ENCODE measurements around the gene NFKBIB. TPM values are rescaled to one million over a fixed set of nuclear protein-coding genes. Genes with fewer than 3 reads are reported as not detected.
"Not testable (repeated sequence)": the region's sequence is repeated elsewhere in the genome, so short reads cannot be mapped to it uniquely, and the experiment has no call there.

The NFKBIB gene
- total RNA-seq, 1 donor from 2014 or later, result 15.3 TPM

DNA sequence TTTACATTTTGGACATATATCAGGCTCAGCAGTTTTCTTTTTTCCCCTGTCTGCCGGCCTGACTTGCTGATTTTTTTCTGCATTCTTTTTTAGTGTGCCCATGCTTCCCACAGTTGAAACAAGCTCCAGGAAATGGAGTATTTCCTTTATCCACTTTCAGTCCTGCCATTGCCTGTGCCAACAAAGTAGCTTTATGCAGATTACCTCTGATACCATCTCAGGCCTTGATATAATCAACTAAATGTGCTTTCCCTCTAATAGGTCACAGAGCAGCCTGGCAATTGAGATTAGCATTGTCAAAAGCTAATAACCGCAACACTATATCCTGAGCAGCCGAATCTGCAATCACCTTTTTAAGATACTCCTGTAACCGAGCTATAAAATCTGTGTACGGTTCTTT is 40.2 kb downstream of the NFKBIB start:
- TF ChIP-seq, protein P1, sequence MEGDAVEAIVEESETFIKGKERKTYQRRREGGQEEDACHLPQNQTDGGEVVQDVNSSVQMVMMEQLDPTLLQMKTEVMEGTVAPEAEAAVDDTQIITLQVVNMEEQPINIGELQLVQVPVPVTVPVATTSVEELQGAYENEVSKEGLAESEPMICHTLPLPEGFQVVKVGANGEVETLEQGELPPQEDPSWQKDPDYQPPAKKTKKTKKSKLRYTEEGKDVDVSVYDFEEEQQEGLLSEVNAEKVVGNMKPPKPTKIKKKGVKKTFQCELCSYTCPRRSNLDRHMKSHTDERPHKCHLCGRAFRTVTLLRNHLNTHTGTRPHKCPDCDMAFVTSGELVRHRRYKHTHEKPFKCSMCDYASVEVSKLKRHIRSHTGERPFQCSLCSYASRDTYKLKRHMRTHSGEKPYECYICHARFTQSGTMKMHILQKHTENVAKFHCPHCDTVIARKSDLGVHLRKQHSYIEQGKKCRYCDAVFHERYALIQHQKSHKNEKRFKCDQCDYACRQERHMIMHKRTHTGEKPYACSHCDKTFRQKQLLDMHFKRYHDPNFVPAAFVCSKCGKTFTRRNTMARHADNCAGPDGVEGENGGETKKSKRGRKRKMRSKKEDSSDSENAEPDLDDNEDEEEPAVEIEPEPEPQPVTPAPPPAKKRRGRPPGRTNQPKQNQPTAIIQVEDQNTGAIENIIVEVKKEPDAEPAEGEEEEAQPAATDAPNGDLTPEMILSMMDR (IDR thresholded peaks at IDR 0.05), result no peak
- DNase-seq (ENCODE audit: low spot score), result no peak
- Mint-ChIP-seq H3K9me3 (ENCODE audit: low read depth) (peaks cover 8% of the 10 kb centered on the region), H3K27ac (ENCODE audit: unreplicated experiment) (no peak overlapping the region), H3K27me3 (ENCODE audit: low read depth) (no peaks in the 10 kb centered on the region), H3K4me1 (ENCODE audit: low read depth) (no peaks in the 10 kb centered on the region), H3K4me3 (ENCODE audit: unreplicated experiment) (no peak overlapping the region), H3K36me3 (ENCODE audit: low read depth) (peaks cover 13% of the 10 kb centered on the region)

DNA sequence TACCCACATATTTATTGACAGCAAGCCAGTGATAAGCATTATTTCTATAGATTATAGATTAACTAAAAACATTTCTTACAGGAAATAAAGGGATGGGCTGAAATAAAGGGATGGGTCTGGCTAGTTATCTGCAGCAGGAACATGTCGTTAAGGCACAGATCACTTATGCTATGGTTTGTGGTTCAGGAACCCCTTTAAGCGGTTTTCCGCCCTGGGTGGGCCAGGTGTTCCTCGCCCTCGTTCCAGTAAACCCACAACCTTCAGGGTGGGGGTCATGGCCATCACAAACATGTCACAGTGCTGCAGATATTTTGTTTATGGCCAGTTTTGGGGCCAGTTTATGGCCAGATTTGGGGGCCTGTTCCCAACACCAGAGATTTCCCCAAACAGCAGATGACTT is 41.7 kb downstream of the NFKBIB start:
- H3K4me3 Mint-ChIP-seq (ENCODE audit: unreplicated experiment); H3K9me3 Mint-ChIP-seq (ENCODE audit: low read depth); H3K4me1 Mint-ChIP-seq (ENCODE audit: low read depth); DNase-seq (ENCODE audit: low spot score); H3K36me3 Mint-ChIP-seq (ENCODE audit: low read depth); H3K27me3 Mint-ChIP-seq (ENCODE audit: low read depth); H3K27ac Mint-ChIP-seq (ENCODE audit: unreplicated experiment): not testable (repeated sequence)

DNA sequence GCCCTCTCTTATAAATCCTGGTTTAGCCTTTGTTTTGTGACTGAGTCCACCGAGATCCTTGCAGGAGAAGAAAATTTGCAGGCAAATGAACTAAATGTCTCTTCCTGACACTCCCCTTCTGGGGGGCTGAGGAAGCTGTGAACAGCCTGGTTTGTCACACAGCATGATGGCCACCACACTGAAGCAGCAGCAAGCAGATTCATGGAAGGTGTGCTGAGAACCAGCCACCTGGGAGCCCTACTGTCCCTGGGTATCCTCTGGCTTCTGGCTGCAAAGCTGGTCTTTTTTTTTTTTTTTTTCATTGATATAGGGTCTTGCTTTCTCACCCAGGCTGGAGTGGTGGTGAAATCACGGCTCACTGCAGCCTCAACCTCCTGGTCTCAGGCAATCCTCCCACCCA is 42.2 kb downstream of the NFKBIB start:
- no peaks in the 10 kb centered on the region for H3K27me3 Mint-ChIP-seq (ENCODE audit: low read depth)
- H3K36me3 Mint-ChIP-seq (ENCODE audit: low read depth), result peaks cover 11% of the 10 kb centered on the region
- DNase-seq (ENCODE audit: low spot score), result no peak
- TF ChIP-seq, protein P1 (IDR thresholded peaks at IDR 0.05), result no peak
- H3K9me3 Mint-ChIP-seq (ENCODE audit: low read depth), result no peaks in the 10 kb centered on the region
- no peak overlapping the region for H3K27ac Mint-ChIP-seq (ENCODE audit: unreplicated experiment)
- H3K4me3 Mint-ChIP-seq (ENCODE audit: unreplicated experiment), result no peak overlapping the region
- no peaks in the 10 kb centered on the region for H3K4me1 Mint-ChIP-seq (ENCODE audit: low read depth)

DNA sequence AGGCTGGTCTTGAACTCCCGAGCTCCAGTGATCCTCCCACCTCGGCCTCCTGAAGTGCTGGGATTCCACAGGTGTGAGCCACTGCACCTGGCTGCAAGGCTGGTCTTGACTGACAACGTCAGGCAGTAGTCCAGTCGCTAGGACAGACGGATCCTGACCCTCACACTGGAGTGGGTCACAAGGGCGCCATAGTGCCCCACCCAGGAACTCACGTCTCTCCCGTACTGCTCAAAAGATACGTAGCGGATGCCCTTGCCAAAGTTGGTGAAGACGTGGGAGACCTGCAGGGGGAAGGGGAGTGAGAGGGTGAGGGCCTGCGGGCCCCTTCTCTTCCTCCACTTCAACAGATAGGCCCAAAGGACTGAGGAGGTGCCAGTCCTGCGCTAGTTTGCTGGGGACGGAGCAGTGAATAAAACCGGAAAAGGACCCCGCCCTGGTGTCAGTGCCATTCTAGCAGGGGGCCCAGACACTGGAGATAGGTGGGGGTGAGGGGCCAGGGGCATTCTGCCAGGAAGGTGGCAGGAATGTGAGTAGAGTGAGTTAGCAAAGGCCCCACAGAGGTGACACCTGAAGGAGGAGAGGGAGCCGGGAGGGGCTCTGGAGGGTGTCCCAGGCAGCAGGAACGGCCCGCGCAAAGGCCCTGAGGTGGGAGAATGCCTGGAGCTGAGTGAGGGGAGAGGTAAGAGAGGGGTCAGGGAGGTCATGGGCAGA is 42.9 kb downstream of the NFKBIB start:
- H3K4me3 Mint-ChIP-seq (ENCODE audit: unreplicated experiment), result no peak overlapping the region
- H3K36me3 Mint-ChIP-seq (ENCODE audit: low read depth), result peaks cover 14% of the 10 kb centered on the region
- H3K27me3 Mint-ChIP-seq (ENCODE audit: low read depth), result no peaks in the 10 kb centered on the region
- H3K27ac Mint-ChIP-seq (ENCODE audit: unreplicated experiment), result peak overlapping the region; percentile 17
- no peaks in the 10 kb centered on the region for H3K4me1 Mint-ChIP-seq (ENCODE audit: low read depth)
- H3K9me3 Mint-ChIP-seq (ENCODE audit: low read depth), result no peaks in the 10 kb centered on the region
- peak; percentile 64 for DNase-seq (ENCODE audit: low spot score)
- TF ChIP-seq, protein P1 (IDR thresholded peaks at IDR 0.05), result no peak

DNA sequence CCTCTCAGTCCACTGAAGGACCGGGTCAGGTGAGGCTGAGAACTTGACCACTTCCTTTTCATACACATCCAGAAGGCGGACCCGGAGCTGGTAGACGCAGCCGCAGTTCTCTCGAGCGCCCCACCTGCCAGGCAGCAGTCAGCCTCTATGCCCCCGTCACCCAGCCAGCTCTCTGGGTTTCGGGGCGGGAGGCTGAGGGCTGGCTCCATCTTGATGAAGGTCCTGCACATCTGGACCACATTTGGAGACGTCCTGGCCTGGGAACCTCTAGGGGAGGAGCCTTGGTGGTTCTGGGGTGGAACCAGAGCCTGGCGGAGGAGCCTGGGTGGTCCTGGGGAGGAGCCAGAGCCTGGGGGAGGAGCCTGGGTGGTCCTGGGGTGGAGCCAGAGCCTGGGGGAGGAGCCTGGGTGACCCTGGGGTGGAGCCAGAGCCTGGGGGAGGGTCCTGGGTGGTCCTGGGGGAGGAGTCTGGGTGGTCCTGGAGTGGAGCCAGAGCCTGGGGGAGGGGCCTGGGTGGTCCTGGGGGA is 45.3 kb downstream of the NFKBIB start:
- Mint-ChIP-seq H3K4me3 (ENCODE audit: unreplicated experiment) (no peak overlapping the region), H3K27me3 (ENCODE audit: low read depth) (no peaks in the 10 kb centered on the region), H3K27ac (ENCODE audit: unreplicated experiment) (no peak overlapping the region), H3K36me3 (ENCODE audit: low read depth) (peaks cover 14% of the 10 kb centered on the region), H3K9me3 (ENCODE audit: low read depth) (no peaks in the 10 kb centered on the region), H3K4me1 (ENCODE audit: low read depth) (peaks cover 5% of the 10 kb centered on the region)
- TF ChIP-seq, protein P1 (IDR thresholded peaks at IDR 0.05), result no peak
- DNase-seq (ENCODE audit: low spot score), result peak; percentile 88

Data from chondrocyte (in vitro differentiated cells).